Measurements from ENCODE around the gene CELA2B. TPM values are rescaled to one million over a fixed set of nuclear protein-coding genes. Genes with fewer than 3 reads are reported as not detected.

CELA2B gene
- total and polyA plus RNA-seq, 9 of the 15 experiments (the other 6 are each of a cell fraction or from before 2014, with no cell fraction given) = 0.25 to 2.1 (median 0.38) TPM; not detected in 5

GRCh38 chr1:15444468-15445389 lies 31.2 kb upstream of the CELA2B start (continued):
- TF ChIP-seq ZNF121 (CRISPR knock-in tag; conservative IDR thresholded peaks at IDR 0.05) (0 out of 2 replicates have a peak, but pooled peaks have one; percentile 2), TCF3 (CRISPR knock-in tag; IDR thresholded peaks at IDR 0.05) (peak; percentile 42), SMARCA5 (IDR thresholded peaks at IDR 0.05) (peak; percentile 93), CEBPB (tag; IDR thresholded peaks at IDR 0.05) (peak; percentile 45; the same call in 1 of the 2 replicates), RBFOX2 (IDR thresholded peaks at IDR 0.05; ENCODE audit: low read depth, low read length) (peak; percentile 56), MGA (IDR thresholded peaks at IDR 0.05) (peak; percentile 94), TBP (optimal IDR thresholded peaks at IDR 0.05; ENCODE audit: low read depth, low read length) (peak; percentile 43), ZNF592 (IDR thresholded peaks at IDR 0.05) (peak; percentile 87), PRPF4 (IDR thresholded peaks at IDR 0.05; ENCODE audit: insufficient read depth, low read depth, low read length, poor library complexity, severe bottlenecking) (no peak), PHF20 (IDR thresholded peaks at IDR 0.05; ENCODE audit: partially characterized antibody) (peak; percentile 74)
